Tibial nerve (tissue), 4 donors: ENCODE data around the gene CNTNAP4. TPM values are rescaled to one million over a fixed set of nuclear protein-coding genes. Genes with fewer than 3 reads are reported as not detected.

Source experiments
- DNase-seq, 2 donors: peaks; one replicate each; pipeline ENCODE4 v3.0.0-alpha.2; 2019; ENCODE audit warnings: low spot score in 2 of 2
- H3K27ac ChIP-seq, 4 donors: fragments of 200-600 bp; sonication (generic) in 3 of 4; one replicate each; pipeline ENCODE4 v1.5.1; 2017 to 2019; ENCODE audit warnings: mild to moderate bottlenecking in 1 of 4
- H3K27me3 ChIP-seq, 2 donors: fragments of 200-600 bp; sonication (generic) in 1 of 2; one replicate each; pipeline versions ENCODE4 v1.5.1 to v1.6.0; 2017 to 2019
- H3K36me3 ChIP-seq, 3 donors: fragments of 200-600 bp; sonication (generic); one replicate each; pipeline ENCODE4 v1.5.1; 2018 to 2019
- H3K4me1 ChIP-seq, 4 donors: fragments of 200-600 bp; sonication (generic) in 3 of 4; one replicate each; pipeline ENCODE4 v1.5.1; 2017 to 2019
- H3K4me3 ChIP-seq, 4 donors: fragments of 200-600 bp; sonication (generic) in 3 of 4; one replicate each; pipeline ENCODE4 v1.5.1; 2017 to 2019; ENCODE audit warnings: mild to moderate bottlenecking in 1 of 4, moderate library complexity in 1 of 4
- H3K9me3 ChIP-seq, 4 donors: fragments of 200-600 bp; sonication (generic) in 3 of 4; one replicate each; pipeline ENCODE4 v1.5.1; 2017 to 2019
- EP300 ChIP-seq, 2 donors: sonication (generic); formaldehyde crosslinking; IDR thresholded peaks; one replicate each; pipeline ENCODE4 v1.6.1; 2017; ENCODE audit warnings: antibody characterized with exemption in 2 of 2, mild to moderate bottlenecking in 1 of 2
- POLR2A ChIP-seq, 2 donors: fragments of 450-650 bp; IDR thresholded peaks; one replicate each; pipeline ENCODE4 v1.6.1; 2017; ENCODE audit warnings: antibody characterized with exemption in 2 of 2, mild to moderate bottlenecking in 2 of 2, moderate library complexity in 2 of 2
- WGBS, 2 donors: methylation state at CpG; one replicate each; pipeline ENCODE4 v1.1.5; 2018; 5-methylcytosine and 5-hydroxymethylcytosine counted together
- total RNA-seq, 4 donors: library from RNA; depleted of rRNA; stranded (reverse); fragments of >200 nt; gene quantifications; one replicate each; pipeline ENCODE4 v1.1.0, GENCODE V29; 2016
- TF ChIP-seq, protein P1 (sequence below), 5 experiments: fragments of 200-600 bp in 3 of 5; fragments of 450-650 bp in 2 of 5; sonication (generic) in 3 of 5; IDR thresholded peaks; one replicate each; pipeline ENCODE4 v1.5.1; 2016 to 2019; ENCODE audit warnings: antibody characterized with exemption in 5 of 5, mild to moderate bottlenecking in 3 of 5, moderate library complexity in 2 of 5

The CNTNAP4 gene
- total RNA-seq, 4 donors from 2014 or later: 0.22 to 0.30 TPM; not detected in 2

DNA sequence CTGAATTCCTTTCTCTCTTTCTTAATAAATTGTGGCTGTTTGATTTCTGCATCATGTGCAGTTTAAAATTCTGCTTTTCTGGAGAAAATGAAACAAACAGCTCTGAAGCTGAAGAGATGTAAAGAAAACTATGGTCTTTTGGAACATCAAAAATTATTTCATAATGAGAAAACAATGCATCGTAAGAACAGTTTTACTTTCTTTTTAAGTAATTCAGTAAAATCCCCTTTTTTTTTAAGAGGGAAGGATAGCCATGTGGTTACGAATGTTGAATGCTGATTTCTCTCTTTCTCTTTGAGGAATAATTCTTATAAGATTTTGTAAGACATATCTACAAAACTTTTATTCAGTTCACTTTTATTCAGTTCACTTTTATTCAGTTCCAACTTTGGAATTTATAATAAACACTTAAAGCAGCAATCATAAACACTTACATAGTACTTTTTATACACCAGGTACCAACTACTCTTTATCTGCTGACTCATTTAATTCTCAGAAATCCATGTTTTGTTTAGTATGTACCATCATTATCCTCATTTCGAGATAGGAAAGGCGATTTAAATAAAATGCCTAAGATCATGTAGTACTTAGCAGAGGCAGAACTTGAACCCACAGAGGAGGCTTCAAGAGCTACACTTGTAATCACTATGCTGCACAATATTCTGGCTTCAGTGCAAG, 26.6 kb downstream of the CNTNAP4 start:
- no peak overlapping the region for H3K27ac ChIP-seq
- H3K4me1 ChIP-seq: no peaks in the 10 kb centered on the region
- no peak for DNase-seq
- no peak for TF ChIP-seq POLR2A (IDR thresholded peaks at IDR 0.05)
- TF ChIP-seq EP300 (IDR thresholded peaks at IDR 0.05): no peak
- TF ChIP-seq, protein P1, sequence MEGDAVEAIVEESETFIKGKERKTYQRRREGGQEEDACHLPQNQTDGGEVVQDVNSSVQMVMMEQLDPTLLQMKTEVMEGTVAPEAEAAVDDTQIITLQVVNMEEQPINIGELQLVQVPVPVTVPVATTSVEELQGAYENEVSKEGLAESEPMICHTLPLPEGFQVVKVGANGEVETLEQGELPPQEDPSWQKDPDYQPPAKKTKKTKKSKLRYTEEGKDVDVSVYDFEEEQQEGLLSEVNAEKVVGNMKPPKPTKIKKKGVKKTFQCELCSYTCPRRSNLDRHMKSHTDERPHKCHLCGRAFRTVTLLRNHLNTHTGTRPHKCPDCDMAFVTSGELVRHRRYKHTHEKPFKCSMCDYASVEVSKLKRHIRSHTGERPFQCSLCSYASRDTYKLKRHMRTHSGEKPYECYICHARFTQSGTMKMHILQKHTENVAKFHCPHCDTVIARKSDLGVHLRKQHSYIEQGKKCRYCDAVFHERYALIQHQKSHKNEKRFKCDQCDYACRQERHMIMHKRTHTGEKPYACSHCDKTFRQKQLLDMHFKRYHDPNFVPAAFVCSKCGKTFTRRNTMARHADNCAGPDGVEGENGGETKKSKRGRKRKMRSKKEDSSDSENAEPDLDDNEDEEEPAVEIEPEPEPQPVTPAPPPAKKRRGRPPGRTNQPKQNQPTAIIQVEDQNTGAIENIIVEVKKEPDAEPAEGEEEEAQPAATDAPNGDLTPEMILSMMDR (IDR thresholded peaks at IDR 0.05): no peak
- no peaks in the 10 kb centered on the region for H3K27me3 ChIP-seq
- H3K9me3 ChIP-seq: no peaks in the 10 kb centered on the region
- H3K36me3 ChIP-seq: no peaks in the 10 kb centered on the region
- 68 to 75% methylated on average over 4 of the region's 4 CpGs for WGBS, 2 donors
- no peak overlapping the region for H3K4me3 ChIP-seq

DNA sequence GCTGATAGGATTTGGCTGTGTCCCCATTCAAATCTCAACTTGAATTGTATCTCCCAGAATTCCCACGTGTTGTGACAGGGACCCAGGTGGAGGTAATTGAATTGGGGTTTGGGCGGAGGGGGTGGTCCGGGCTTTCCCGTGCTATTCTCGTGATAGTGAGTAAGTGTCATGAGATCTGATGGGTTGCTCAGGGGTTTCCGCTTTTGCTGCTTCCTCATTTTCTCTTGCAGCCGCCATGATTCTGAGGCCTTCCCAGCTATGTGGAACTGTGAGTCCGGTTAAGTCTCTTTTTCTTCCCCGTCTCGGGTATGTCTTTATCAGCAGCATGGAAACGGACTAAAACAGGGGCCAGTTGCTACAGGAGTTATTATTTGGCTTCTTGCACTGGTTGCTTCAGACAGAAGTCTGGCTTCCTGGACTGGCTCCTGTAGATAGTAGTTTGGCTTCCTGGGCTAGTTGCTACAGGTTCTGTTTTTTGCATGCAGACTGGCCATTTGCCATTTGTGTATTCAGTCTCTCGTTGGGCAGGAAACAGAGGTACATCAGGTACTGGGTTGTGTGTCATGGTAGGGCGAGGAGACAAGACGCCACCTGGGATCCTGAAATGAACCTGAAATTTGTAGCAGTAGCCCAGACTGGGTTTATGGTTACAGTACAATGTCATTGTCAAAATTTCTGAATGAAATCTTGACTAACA, 32.6 kb downstream of the CNTNAP4 start:
- TF ChIP-seq EP300 (IDR thresholded peaks at IDR 0.05) (no peak), POLR2A (IDR thresholded peaks at IDR 0.05) (no peak)
- TF ChIP-seq, protein P1 (IDR thresholded peaks at IDR 0.05): no peak
- H3K4me1 ChIP-seq: no peaks in the 10 kb centered on the region
- no peaks in the 10 kb centered on the region for H3K27me3 ChIP-seq
- no peaks in the 10 kb centered on the region for H3K9me3 ChIP-seq
- DNase-seq: no peak
- H3K36me3 ChIP-seq: no peaks in the 10 kb centered on the region
- 92 to 94% methylated on average over 14 of the region's 14 CpGs for WGBS, 2 donors
- H3K4me3 ChIP-seq: no peak overlapping the region
- no peak overlapping the region for H3K27ac ChIP-seq

DNA sequence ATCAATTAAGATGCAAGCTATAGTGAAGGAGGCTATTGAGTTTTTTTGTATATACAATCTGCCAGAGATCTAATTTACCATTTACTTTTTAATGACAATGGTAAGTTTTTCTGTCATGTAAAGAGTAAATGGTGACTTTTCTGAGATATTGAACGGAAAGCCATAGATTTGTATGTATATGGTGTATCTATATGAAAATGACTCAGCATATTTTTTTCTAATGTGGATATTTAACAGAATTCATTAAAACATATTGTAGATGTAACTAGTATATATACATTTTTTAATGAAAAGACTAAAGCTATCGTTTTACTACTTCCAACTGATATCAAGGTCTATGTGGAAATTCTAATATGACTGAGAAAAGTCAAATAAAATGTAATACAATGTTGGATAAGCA, 34.1 kb downstream of the CNTNAP4 start:
- no peak for TF ChIP-seq EP300 (IDR thresholded peaks at IDR 0.05)
- no peak for TF ChIP-seq POLR2A (IDR thresholded peaks at IDR 0.05)
- TF ChIP-seq, protein P1 (IDR thresholded peaks at IDR 0.05): no peak
- WGBS, 2 donors: 84 to 86% methylated on average over 2 of the region's 2 CpGs

DNA sequence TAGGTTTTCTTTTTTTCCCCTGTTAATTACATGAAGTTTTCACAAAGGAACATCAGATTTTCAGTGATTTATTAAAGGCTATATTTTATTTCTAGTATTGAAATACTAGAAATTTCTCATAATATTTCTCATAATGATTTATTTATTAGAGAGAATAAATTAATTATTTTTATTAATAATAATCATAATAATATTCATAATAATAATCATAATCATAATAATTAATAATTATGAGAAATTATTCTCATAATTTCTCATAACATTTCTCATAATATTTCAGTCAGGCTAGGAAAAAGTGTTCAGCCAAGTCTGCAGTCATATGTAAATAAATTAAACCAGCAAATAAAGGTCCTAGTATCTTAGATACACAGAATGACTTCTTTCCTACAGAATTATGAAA, 41.4 kb downstream of the CNTNAP4 start:
- no peak overlapping the region for H3K27ac ChIP-seq

More for the DNA sequence above, 34.1 kb downstream of the CNTNAP4 start:
- Histone ChIP-seq H3K27me3 (no peaks in the 10 kb centered on the region), H3K4me1 (no peaks in the 10 kb centered on the region), H3K4me3 (no peak overlapping the region), H3K36me3 (no peaks in the 10 kb centered on the region), H3K9me3 (no peaks in the 10 kb centered on the region), H3K27ac (no peak overlapping the region)
- no peak for DNase-seq

DNA sequence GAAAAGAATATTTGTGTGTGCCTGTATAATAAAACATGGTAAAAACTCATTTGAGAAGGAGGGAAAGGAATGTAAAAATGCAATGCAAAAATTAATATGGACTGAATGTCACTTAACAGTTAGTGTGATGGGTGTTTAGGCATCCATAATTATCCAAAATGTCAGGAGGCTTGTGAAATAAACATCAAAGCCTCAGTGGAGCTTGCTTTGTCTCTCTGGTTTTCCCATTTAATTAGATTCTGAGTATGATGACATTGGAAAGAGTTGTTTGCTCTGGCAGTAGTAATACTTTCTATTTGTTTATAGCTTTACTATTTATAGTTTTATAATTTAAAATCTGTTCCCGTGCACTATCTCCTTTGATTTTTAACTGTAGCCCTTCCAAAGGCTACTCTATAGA, 51.9 kb downstream of the CNTNAP4 start:
- no peak for DNase-seq
- Histone ChIP-seq H3K4me3 (no peak overlapping the region), H3K9me3 (no peaks in the 10 kb centered on the region), H3K27ac (no peak overlapping the region), H3K36me3 (no peaks in the 10 kb centered on the region), H3K27me3 (no peaks in the 10 kb centered on the region), H3K4me1 (no peaks in the 10 kb centered on the region)
- WGBS, 2 donors: 20 to 29% methylated on average over 1 of the region's 1 CpG
- TF ChIP-seq POLR2A (IDR thresholded peaks at IDR 0.05) (no peak), EP300 (IDR thresholded peaks at IDR 0.05) (no peak)
- TF ChIP-seq, protein P1 (IDR thresholded peaks at IDR 0.05): no peak

More for the DNA sequence above, 41.4 kb downstream of the CNTNAP4 start:
- Histone ChIP-seq H3K4me3 (no peak overlapping the region), H3K4me1 (no peaks in the 10 kb centered on the region), H3K9me3 (no peaks in the 10 kb centered on the region), H3K27me3 (no peaks in the 10 kb centered on the region), H3K36me3 (no peaks in the 10 kb centered on the region)
- TF ChIP-seq, protein P1 (IDR thresholded peaks at IDR 0.05): no peak
- TF ChIP-seq POLR2A (IDR thresholded peaks at IDR 0.05): no peak
- no peak for TF ChIP-seq EP300 (IDR thresholded peaks at IDR 0.05)
- DNase-seq: no peak
